Vagina (tissue), 2 donors: ENCODE results near the gene SIRT7. TPM values are rescaled to one million over a fixed set of nuclear protein-coding genes. Genes with fewer than 3 reads are reported as not detected.

Source experiments
- DNase-seq, 2 donors: peaks; one replicate each; pipeline ENCODE4 v3.0.0-alpha.2; 2017; ENCODE audit errors: extremely low spot score in 2 of 2
- H3K27ac ChIP-seq: fragments of 200-600 bp; sonication (generic); one replicate; pipeline ENCODE4 v1.5.1; 2019
- H3K27me3 ChIP-seq: fragments of 200-600 bp; sonication (generic); one replicate; pipeline ENCODE4 v1.5.1; 2019
- H3K36me3 ChIP-seq, 2 donors: fragments of 200-600 bp; sonication (generic); one replicate each; pipeline ENCODE4 v1.5.1; 2017 to 2019
- H3K4me1 ChIP-seq: fragments of 200-600 bp; sonication (generic); one replicate; pipeline ENCODE4 v1.5.1; 2019
- H3K4me3 ChIP-seq, 2 donors: fragments of 200-600 bp; sonication (generic); 1 replicate in 1 of 2; 2 replicates in 1 of 2; pipeline ENCODE4 v1.5.1; 2016 to 2019
- H3K9me3 ChIP-seq: fragments of 200-600 bp; sonication (generic); one replicate; pipeline ENCODE4 v1.5.1; 2019
- POLR2A ChIP-seq, 2 donors: fragments of 450-650 bp; IDR thresholded peaks; one replicate each; pipeline ENCODE4 v1.6.1; 2017; ENCODE audit warnings: antibody characterized with exemption in 2 of 2, mild to moderate bottlenecking in 2 of 2, moderate library complexity in 2 of 2
- POLR2AphosphoS5 ChIP-seq, 2 donors: sonication (generic); formaldehyde crosslinking; IDR thresholded peaks; one replicate each; pipeline ENCODE4 v1.9.0; 2017; ENCODE audit warnings: antibody characterized with exemption in 2 of 2, mild to moderate bottlenecking in 2 of 2, low read depth in 1 of 2; ENCODE audit not compliant: insufficient read depth in 1 of 2
- intact Hi-C: fragments of 100-400 bp; cut with DNase I; formaldehyde crosslinking; loops from one replicate; pipeline ENCODE4 v1.15.1; 2023
- total RNA-seq: library from RNA; depleted of rRNA; stranded (reverse); fragments of >200 nt; gene quantifications from one replicate; pipeline ENCODE4 v1.2.3, GENCODE V29; 2016
- TF ChIP-seq, protein P1 (sequence below), 3 experiments: fragments of 450-650 bp in 2 of 3; fragments of 200-600 bp in 1 of 3; sonication (generic) in 1 of 3; IDR thresholded peaks; one replicate each; pipeline ENCODE4 v1.5.1; 2017 to 2019; ENCODE audit warnings: antibody characterized with exemption in 3 of 3, mild to moderate bottlenecking in 2 of 3, moderate library complexity in 2 of 3

The SIRT7 gene, protein sequence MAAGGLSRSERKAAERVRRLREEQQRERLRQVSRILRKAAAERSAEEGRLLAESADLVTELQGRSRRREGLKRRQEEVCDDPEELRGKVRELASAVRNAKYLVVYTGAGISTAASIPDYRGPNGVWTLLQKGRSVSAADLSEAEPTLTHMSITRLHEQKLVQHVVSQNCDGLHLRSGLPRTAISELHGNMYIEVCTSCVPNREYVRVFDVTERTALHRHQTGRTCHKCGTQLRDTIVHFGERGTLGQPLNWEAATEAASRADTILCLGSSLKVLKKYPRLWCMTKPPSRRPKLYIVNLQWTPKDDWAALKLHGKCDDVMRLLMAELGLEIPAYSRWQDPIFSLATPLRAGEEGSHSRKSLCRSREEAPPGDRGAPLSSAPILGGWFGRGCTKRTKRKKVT
- 47.9 TPM for total RNA-seq

DNA sequence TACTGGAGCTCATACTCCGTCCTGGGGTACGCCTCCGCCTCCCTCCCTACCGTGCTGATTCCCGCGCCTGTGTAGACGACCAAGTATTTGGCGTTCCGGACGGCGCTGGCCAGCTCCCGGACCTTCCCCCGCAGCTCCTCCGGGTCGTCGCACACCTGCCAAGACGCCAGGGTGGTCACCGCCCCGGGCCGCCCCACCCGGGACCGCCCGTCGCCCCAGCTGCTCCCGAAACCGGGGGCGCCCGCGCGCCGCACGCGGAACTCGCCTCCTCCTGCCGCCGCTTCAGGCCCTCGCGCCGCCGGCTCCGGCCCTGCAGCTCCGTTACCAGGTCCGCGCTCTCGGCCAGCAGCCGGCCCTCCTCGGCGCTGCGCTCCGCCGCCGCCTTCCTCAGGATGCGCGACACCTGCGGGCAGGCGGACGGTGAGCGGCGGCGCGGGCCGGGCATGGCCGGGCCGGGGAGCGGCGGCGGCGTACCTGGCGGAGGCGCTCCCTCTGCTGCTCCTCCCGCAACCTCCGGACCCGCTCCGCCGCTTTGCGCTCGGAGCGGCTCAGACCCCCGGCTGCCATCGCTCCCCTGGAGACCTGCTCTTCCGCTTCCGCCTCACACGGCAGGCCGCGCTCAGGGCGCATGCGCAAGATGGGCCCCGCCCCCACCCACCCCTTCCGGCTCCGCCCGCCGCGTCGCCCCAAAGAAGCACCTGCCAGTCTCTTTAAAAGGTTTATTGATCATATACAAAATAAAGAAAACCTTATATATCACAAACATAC, at the start of gene SIRT7:
TSS of gene SIRT7 (minus strand) at position 612 of the 768 bp plus-strand sequence. CDS start at position 567, 45 bp downstream.
- Histone ChIP-seq H3K27me3 (no peaks in the 10 kb centered on the region), H3K9me3 (no peaks in the 10 kb centered on the region), H3K36me3 (peaks cover 0 to 36% of the 10 kb centered on the region in 2 donors), H3K27ac (peak within 1 kb of the TSS; percentile 66), H3K4me3 (peak within 1 kb of the TSS; percentile 59 to 95), H3K4me1 (peaks cover 31% of the 10 kb centered on the region)
- intact Hi-C loops, result no loop called here
- TF ChIP-seq, protein P1, sequence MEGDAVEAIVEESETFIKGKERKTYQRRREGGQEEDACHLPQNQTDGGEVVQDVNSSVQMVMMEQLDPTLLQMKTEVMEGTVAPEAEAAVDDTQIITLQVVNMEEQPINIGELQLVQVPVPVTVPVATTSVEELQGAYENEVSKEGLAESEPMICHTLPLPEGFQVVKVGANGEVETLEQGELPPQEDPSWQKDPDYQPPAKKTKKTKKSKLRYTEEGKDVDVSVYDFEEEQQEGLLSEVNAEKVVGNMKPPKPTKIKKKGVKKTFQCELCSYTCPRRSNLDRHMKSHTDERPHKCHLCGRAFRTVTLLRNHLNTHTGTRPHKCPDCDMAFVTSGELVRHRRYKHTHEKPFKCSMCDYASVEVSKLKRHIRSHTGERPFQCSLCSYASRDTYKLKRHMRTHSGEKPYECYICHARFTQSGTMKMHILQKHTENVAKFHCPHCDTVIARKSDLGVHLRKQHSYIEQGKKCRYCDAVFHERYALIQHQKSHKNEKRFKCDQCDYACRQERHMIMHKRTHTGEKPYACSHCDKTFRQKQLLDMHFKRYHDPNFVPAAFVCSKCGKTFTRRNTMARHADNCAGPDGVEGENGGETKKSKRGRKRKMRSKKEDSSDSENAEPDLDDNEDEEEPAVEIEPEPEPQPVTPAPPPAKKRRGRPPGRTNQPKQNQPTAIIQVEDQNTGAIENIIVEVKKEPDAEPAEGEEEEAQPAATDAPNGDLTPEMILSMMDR (IDR thresholded peaks at IDR 0.05), result no peak
- TF ChIP-seq POLR2AphosphoS5 (IDR thresholded peaks at IDR 0.05; ENCODE audit: insufficient read depth in 1 of 2, low read depth in 1 of 2), result peak; percentile 30 to 69
- no peak for TF ChIP-seq POLR2A (IDR thresholded peaks at IDR 0.05)
- no peak for DNase-seq

DNA sequence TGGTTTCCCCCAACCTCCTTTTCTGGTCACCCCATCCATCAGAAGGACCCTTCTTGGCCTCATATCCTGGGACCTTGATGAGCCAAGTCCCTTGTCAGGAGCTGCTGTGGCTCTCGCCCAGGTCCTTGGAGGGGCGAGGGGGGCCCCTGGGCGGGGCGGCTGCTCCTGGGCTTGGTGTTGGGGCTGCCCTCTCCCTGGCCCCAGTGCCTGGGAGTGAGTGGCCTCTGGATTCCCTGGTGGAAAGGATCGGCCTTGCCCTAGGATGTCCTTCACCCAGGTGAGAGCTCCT, 49.2 kb upstream of the SIRT7 start:
- Histone ChIP-seq H3K27me3 (no peaks in the 10 kb centered on the region), H3K4me3 (no peak overlapping the region), H3K36me3 (no peaks in the 10 kb centered on the region), H3K4me1 (peaks cover 26% of the 10 kb centered on the region), H3K9me3 (no peaks in the 10 kb centered on the region), H3K27ac (peak overlapping the region; percentile 66)
- intact Hi-C loops, result no loop called here
- DNase-seq, result no peak
- TF ChIP-seq, protein P1 (IDR thresholded peaks at IDR 0.05), result no peak
- TF ChIP-seq POLR2A (IDR thresholded peaks at IDR 0.05), result no peak
- TF ChIP-seq POLR2AphosphoS5 (IDR thresholded peaks at IDR 0.05; ENCODE audit: insufficient read depth in 1 of 2, low read depth in 1 of 2), result no peak

DNA sequence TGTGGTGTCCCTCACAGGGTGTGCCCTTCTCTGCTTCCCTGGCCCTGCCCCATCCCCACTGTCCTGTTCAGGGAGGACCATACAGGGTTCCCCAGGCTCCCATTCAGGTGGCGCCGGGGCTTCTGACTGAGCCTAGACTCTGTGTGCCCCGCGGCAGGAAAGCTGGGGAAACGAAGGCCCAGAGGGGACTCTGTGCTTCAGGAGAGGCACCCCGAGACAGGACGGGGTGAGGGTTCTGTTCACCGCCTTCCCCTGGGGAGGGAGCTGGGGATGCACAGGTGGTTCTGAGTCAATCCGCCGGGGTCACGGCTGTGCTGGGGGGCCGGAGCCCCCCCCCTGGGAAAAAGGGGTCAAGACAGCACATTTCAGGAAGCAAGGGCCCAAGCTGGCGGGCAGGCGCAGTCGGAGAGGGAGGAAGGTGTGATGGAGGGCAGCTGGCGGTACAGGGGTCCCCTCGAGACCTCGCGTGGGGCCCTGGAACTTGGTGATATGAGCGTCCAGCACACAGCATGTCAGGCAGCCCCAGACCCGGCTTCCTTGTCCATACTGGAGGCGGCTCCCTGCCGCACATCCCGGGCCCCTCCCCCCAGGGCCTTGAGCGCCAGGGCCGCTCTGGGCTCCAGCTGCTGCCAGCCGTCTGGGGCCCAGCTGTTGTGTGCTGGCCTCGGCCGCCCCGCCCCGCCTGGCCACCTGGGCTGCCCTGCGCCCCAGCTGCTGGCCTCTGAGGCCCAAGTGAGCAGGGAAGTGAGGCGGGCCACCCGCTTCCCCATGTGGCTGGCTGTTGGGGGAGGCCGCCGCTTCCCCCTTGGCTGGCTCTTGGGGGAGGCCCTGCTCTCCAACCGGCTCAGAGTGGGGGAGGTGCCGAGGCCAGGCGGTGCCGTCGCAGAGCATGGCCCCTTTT, 48.6 kb upstream of the SIRT7 start:
- Histone ChIP-seq H3K27me3 (peaks cover 4% of the 10 kb centered on the region), H3K36me3 (no peaks in the 10 kb centered on the region), H3K4me3 (no peak overlapping the region), H3K27ac (peak overlapping the region; percentile 66), H3K9me3 (no peaks in the 10 kb centered on the region), H3K4me1 (peaks cover 26% of the 10 kb centered on the region)
- TF ChIP-seq, protein P1 (IDR thresholded peaks at IDR 0.05), result no peak
- TF ChIP-seq POLR2A (IDR thresholded peaks at IDR 0.05) (no peak), POLR2AphosphoS5 (IDR thresholded peaks at IDR 0.05; ENCODE audit: insufficient read depth in 1 of 2, low read depth in 1 of 2) (peak in 1 of 2 donors; percentile 22)
- intact Hi-C loops, result no loop called here
- no peak for DNase-seq

DNA sequence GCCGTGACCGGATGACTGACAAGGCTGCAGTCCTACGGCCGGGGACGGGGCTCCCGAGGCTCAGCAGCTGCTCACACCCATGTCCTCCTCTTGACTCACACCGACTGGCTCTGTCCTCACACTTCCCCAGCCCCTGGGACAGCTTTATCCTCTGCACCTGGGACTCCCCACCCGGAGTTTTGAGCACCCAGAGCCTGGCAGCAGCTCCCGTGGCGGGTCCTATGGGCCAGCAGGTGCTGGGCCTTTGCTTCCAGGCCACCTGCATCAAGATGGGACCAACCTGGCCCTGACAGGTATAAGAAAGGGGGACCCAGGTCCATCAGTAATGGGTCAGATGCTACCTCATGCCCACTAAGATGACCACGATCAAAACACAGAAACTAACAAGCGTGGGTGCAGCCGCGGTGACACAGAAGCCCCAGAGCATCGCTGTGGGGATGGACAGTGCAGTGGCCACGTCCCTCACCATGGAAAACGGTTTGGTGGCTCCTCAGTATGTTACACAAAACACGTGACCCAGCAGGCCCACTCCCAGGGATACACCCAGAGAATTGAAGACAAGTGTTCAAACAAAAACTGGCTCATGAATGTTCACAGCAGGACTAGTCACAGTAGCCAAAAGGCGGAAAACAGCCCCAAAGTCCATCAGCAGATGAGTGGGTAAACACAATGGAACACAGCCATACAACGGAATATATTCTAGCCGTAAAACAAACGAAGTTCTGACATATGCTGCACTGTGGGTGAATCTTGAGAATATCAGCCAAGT, 46.3 kb upstream of the SIRT7 start:
- peaks cover 14% of the 10 kb centered on the region for H3K27me3 ChIP-seq
- intact Hi-C loops, result loop anchor here (5.0 kb wide), 1 partner anchor 48 kb away; no protein-coding TSS in a partner anchor
- H3K4me1 ChIP-seq, result peaks cover 33% of the 10 kb centered on the region
- DNase-seq, result no peak
- TF ChIP-seq, protein P1 (IDR thresholded peaks at IDR 0.05), result no peak
- TF ChIP-seq POLR2A (IDR thresholded peaks at IDR 0.05), result no peak
- no peaks in the 10 kb centered on the region for H3K36me3 ChIP-seq
- no peak overlapping the region for H3K27ac ChIP-seq
- H3K4me3 ChIP-seq, result no peak overlapping the region
- H3K9me3 ChIP-seq, result no peaks in the 10 kb centered on the region
